HG03432 (cell line): ENCODE measurements around the gene NSG2.
"Not testable (repeated sequence)": the region's sequence is repeated elsewhere in the genome, so short reads cannot be mapped to it uniquely, and the experiment has no call there.

Source experiments
- ATAC-seq: cut with Tn5 transposase; IDR thresholded peaks from one replicate; pipeline ENCODE4 v1.9.1; 2021; ENCODE audit warnings: mild to moderate bottlenecking, moderate library complexity; ENCODE audit not compliant: unreplicated experiment

The NSG2 gene

GRCh38 chr5:174098694-174099093 lies 53.2 kb downstream of the NSG2 start:
- no peak for ATAC-seq

GRCh38 chr5:174100490-174100889 lies 55.0 kb downstream of the NSG2 start:
- no peak for ATAC-seq

- no peak for ATAC-seq
These were observed 55.8 kb downstream of the NSG2 start for GRCh38 chr5:174101195-174101730.

- ATAC-seq = not testable (repeated sequence)
These were observed 57.1 kb downstream of the NSG2 start for GRCh38 chr5:174102574-174102973.

- ATAC-seq = no peak
These were observed 61.6 kb downstream of the NSG2 start for GRCh38 chr5:174106997-174107655.

- ATAC-seq = no peak
These were observed 63.2 kb downstream of the NSG2 start for GRCh38 chr5:174108745-174109144.

GRCh38 chr5:174109698-174110260 lies 64.3 kb downstream of the NSG2 start:
- ATAC-seq = no peak

GRCh38 chr5:174110310-174110709 lies 64.8 kb downstream of the NSG2 start:
- no peak for ATAC-seq

GRCh38 chr5:174111287-174111973 lies 65.9 kb downstream of the NSG2 start:
- ATAC-seq = no peak

GRCh38 chr5:174115226-174115625 lies 69.7 kb downstream of the NSG2 start:
- no peak for ATAC-seq

GRCh38 chr5:174118823-174119467 lies 73.4 kb downstream of the NSG2 start:
- ATAC-seq = no peak

GRCh38 chr5:174119468-174119881 lies 74.0 kb downstream of the NSG2 start:
- no peak for ATAC-seq

GRCh38 chr5:174120401-174121005 lies 75.0 kb downstream of the NSG2 start:
- no peak for ATAC-seq

GRCh38 chr5:174134545-174134944 lies 89.0 kb downstream of the NSG2 start:
- ATAC-seq = no peak

GRCh38 chr5:174139623-174140022 lies 94.1 kb downstream of the NSG2 start:
- no peak for ATAC-seq

GRCh38 chr5:174140452-174141020 lies 95.0 kb downstream of the NSG2 start:
- ATAC-seq = no peak

GRCh38 chr5:174141398-174141797 lies 95.9 kb downstream of the NSG2 start:
- no peak for ATAC-seq

GRCh38 chr5:174145091-174145490 lies 99.6 kb downstream of the NSG2 start:
- no peak for ATAC-seq

GRCh38 chr5:174145821-174146220 lies 100.3 kb downstream of the NSG2 start:
- no peak for ATAC-seq

GRCh38 chr5:174146556-174146955 lies 101.0 kb downstream of the NSG2 start:
- no peak for ATAC-seq

- ATAC-seq = not testable (repeated sequence)
These were observed 101.5 kb downstream of the NSG2 start for GRCh38 chr5:174147012-174147411.
